Upper lobe of right lung (tissue), 1 donor: ENCODE measurements around the gene RNF214. TPM values are rescaled to one million over a fixed set of nuclear protein-coding genes. Genes with fewer than 3 reads are reported as not detected.
"Not testable (repeated sequence)": the region's sequence is repeated elsewhere in the genome, so short reads cannot be mapped to it uniquely, and the experiment has no call there.

ENCODE experiments used
- ATAC-seq: fragments of 200-7000 bp; cut with Tn5 transposase; one replicate; pipeline ENCODE4 v1.9.1; 2020; ENCODE audit warnings: mild to moderate bottlenecking, moderate library complexity
- DNase-seq: peaks from one replicate; pipeline ENCODE4 v3.0.0-alpha.2; 2020
- H3K27ac ChIP-seq: fragments of 200-600 bp; one replicate; pipeline ENCODE4 v1.8.0; 2022
- H3K27me3 ChIP-seq: fragments of 200-600 bp; one replicate; pipeline ENCODE4 v1.8.0; 2022; ENCODE audit warnings: mild to moderate bottlenecking
- H3K36me3 ChIP-seq: fragments of 200-600 bp; one replicate; pipeline ENCODE4 v1.8.0; 2022
- H3K4me1 ChIP-seq: fragments of 200-600 bp; one replicate; pipeline ENCODE4 v1.8.0; 2022
- H3K4me3 ChIP-seq: fragments of 200-600 bp; one replicate; pipeline ENCODE4 v1.8.0; 2022; ENCODE audit warnings: mild to moderate bottlenecking
- H3K9me3 ChIP-seq: fragments of 200-600 bp; one replicate; pipeline ENCODE4 v1.8.0; 2022
- intact Hi-C: fragments of 100-400 bp; cut with DNase I; formaldehyde crosslinking; loops from one replicate; pipeline ENCODE4 v1.11.0; 2022
- total RNA-seq: library from RNA; stranded (reverse); fragmentation: NEBNext Ultra II Directional; extraction: Animal tissue kit (Norgen Biotek cat#: 25700); gene quantifications from one replicate; pipeline ENCODE4 v1.2.1, GENCODE V29; 2021
- TF ChIP-seq, protein P1 (sequence below): fragments of 200-600 bp; IDR thresholded peaks from one replicate; pipeline ENCODE4 v1.8.0; 2022; ENCODE audit warnings: antibody characterized with exemption
- donor health status: DM: no; HTN: yes; CAD: no; lungs with severe emphysema.

Gene RNF214
- total RNA-seq, 1 donor from 2014 or later, result 27.1 TPM

DNA sequence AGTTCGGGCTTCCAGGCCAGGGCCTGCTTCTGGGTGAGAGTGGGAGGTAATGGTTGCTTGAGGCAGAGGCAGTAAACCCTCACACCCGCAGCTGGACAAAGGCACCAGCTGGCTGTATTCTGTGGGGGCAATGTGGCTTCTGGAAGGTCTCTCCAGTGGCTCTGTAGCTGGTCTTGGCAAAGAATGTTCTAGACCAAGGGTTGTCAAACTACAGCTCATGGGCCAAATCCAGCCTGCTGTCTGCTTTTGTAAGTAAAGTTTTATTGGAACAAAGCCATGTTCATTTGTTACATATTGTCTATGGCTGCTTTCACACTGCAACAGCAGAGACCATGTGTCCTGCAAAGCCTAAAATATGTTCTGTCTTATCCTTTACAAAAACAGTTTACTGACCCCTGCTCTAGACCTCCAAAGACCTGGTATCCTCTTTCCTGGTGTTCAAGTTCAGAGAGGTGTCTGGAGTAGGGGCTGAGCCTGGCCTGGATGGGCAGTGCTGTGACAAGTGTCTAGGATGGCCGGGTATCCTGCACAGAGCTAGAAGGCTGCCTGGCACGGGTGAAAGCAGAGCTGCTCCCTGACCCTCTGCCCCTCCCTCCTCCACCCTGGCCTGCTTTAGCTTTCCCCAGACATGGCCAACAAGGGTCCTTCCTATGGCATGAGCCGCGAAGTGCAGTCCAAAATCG, 29.9 kb upstream of the RNF214 start:
- ATAC-seq (no peak), DNase-seq (no peak)
- H3K9me3 ChIP-seq, result no peaks in the 10 kb centered on the region
- H3K27ac ChIP-seq, result peak overlapping the region; percentile 85
- TF ChIP-seq, protein P1, sequence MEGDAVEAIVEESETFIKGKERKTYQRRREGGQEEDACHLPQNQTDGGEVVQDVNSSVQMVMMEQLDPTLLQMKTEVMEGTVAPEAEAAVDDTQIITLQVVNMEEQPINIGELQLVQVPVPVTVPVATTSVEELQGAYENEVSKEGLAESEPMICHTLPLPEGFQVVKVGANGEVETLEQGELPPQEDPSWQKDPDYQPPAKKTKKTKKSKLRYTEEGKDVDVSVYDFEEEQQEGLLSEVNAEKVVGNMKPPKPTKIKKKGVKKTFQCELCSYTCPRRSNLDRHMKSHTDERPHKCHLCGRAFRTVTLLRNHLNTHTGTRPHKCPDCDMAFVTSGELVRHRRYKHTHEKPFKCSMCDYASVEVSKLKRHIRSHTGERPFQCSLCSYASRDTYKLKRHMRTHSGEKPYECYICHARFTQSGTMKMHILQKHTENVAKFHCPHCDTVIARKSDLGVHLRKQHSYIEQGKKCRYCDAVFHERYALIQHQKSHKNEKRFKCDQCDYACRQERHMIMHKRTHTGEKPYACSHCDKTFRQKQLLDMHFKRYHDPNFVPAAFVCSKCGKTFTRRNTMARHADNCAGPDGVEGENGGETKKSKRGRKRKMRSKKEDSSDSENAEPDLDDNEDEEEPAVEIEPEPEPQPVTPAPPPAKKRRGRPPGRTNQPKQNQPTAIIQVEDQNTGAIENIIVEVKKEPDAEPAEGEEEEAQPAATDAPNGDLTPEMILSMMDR, result no peak
- peaks cover 18% of the 10 kb centered on the region for H3K4me1 ChIP-seq
- intact Hi-C loops, result no loop called here
- H3K4me3 ChIP-seq, result peak overlapping the region; percentile 48
- H3K36me3 ChIP-seq, result peaks cover 28% of the 10 kb centered on the region
- no peaks in the 10 kb centered on the region for H3K27me3 ChIP-seq

DNA sequence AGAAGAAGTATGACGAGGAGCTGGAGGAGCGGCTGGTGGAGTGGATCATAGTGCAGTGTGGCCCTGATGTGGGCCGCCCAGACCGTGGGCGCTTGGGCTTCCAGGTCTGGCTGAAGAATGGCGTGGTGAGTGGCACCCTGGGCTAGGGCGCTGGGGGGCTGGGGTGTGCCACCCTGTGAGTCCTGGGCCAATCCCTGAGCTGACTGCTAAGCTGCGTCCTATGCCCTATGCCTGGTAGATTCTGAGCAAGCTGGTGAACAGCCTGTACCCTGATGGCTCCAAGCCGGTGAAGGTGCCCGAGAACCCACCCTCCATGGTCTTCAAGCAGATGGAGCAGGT, 29.4 kb upstream of the RNF214 start:
- no peak for DNase-seq

DNA sequence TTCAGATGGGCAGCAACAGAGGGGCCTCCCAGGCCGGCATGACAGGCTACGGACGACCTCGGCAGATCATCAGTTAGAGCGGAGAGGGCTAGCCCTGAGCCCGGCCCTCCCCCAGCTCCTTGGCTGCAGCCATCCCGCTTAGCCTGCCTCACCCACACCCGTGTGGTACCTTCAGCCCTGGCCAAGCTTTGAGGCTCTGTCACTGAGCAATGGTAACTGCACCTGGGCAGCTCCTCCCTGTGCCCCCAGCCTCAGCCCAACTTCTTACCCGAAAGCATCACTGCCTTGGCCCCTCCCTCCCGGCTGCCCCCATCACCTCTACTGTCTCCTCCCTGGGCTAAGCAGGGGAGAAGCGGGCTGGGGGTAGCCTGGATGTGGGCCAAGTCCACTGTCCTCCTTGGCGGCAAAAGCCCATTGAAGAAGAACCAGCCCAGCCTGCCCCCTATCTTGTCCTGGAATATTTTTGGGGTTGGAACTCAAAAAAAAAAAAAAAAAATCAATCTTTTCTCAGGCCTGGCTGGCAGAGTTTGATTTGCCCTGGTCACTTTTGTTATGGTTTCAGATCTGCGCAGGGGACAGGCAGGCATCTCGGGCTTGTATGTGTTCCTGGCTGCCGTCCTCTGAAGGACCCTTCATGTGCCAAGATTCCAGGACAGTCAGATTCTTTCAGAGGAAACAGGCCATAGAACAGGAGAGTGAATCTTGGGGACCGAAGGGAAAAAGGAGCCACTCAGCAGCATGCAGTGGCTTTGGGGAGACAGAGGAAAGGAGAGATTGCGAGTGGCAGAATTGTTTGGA, 28.0 kb upstream of the RNF214 start:
- intact Hi-C loops, result loop anchor here (5.0 kb wide), 1 partner anchor 72 kb away; no protein-coding TSS in a partner anchor
- Histone ChIP-seq H3K4me1 (peaks cover 4% of the 10 kb centered on the region), H3K27ac (no peak overlapping the region), H3K27me3 (no peaks in the 10 kb centered on the region), H3K36me3 (peaks cover 28% of the 10 kb centered on the region), H3K9me3 (no peaks in the 10 kb centered on the region), H3K4me3 (no peak overlapping the region)
- DNase-seq, result no peak
- ATAC-seq, result no peak
- TF ChIP-seq, protein P1, result no peak

More for the DNA sequence above, 29.4 kb upstream of the RNF214 start:
- H3K36me3 ChIP-seq, result peaks cover 28% of the 10 kb centered on the region
- intact Hi-C loops, result no loop called here
- peak overlapping the region; percentile 85 for H3K27ac ChIP-seq
- ATAC-seq, result no peak
- no peaks in the 10 kb centered on the region for H3K27me3 ChIP-seq
- TF ChIP-seq, protein P1, result no peak
- no peaks in the 10 kb centered on the region for H3K9me3 ChIP-seq
- peak overlapping the region; percentile 2 for H3K4me3 ChIP-seq
- peaks cover 16% of the 10 kb centered on the region for H3K4me1 ChIP-seq

DNA sequence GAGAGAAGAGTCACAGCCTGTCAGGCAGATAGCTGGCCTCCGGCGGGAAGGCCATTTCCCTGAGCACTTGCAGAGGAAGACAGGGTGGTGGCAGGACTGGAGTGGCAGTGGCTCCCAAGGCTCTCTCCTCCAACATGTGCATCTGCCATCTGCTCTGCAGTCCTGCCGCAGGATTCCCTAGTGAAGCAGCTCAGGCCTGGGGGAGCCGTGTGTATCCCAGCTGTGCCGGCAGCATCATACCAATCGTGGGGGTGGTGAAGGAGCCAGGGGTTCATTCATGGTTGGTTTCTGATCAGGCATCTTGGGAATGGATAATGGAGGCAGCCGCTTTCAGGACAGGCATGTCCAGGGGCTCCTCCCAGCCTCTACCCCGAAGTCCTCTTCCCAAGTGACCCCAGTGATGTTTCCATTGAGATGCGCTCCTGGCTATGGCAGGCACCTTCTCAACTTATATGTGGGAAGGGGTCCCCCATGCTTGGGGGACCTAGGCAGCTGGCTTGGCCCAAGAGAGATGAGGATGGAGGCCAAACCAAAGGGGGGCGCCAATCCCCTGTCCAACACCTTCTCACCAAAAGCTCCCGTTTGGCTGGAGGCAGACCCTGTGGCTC, 27.2 kb upstream of the RNF214 start:
- H3K27ac ChIP-seq, result no peak overlapping the region
- no peaks in the 10 kb centered on the region for H3K9me3 ChIP-seq
- H3K36me3 ChIP-seq, result peaks cover 28% of the 10 kb centered on the region
- H3K27me3 ChIP-seq, result no peaks in the 10 kb centered on the region
- intact Hi-C loops, result loop anchor here (5.0 kb wide), 1 partner anchor 73 kb away; no protein-coding TSS in a partner anchor
- TF ChIP-seq, protein P1, result no peak
- H3K4me3 ChIP-seq, result no peak overlapping the region
- DNase-seq, result no peak
- peaks cover 4% of the 10 kb centered on the region for H3K4me1 ChIP-seq
- ATAC-seq, result no peak

DNA sequence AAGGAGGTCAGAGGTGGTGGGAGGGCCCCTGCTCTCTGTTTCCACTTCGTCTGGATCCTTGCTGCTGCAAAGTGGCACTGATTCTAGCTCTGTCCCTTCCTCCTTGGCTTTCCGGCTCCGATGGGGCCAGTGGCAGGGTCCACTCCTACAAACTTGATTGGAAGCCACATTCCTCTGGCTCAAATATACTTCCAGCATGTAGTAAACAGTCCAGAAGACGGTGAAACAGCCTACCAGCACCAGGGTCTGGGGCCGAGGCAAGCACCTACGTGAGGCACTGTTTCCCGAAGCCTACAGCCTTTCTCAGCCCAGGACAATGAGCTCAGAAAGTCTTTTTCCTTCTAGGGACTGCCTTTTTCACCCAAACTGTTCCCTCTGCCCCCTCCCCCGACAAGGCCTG, 26.4 kb upstream of the RNF214 start:
- not testable (repeated sequence) for ATAC-seq, H3K27ac ChIP-seq
- intact Hi-C loops, result loop anchor here (5.0 kb wide), 1 partner anchor 74 kb away; no protein-coding TSS in a partner anchor

DNA sequence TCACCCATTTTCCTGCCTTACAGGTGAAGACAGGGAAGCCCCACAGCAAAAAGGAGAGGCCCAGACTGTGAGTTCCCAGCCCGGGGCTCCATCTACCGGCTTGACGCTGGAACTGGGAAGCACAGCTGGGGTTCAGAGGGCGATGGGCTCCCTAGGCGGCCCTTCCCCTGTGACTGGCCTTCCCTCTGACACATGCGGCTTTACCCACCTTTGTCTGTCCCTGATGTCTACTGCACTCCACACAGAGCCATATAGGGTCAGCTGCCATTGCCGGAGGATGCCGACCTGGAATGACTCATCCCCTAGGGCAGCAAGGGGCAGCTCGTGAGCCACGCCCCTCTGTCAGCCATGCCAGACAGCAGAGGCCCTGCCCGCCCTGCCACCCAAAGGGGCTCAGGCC, 25.6 kb upstream of the RNF214 start:
- intact Hi-C loops, result loop anchor here (5.0 kb wide), 1 partner anchor 75 kb away; no protein-coding TSS in a partner anchor
- not testable (repeated sequence) for H3K4me1 ChIP-seq, H3K27ac ChIP-seq, H3K4me3 ChIP-seq, H3K27me3 ChIP-seq, DNase-seq, H3K9me3 ChIP-seq
- ATAC-seq, result peak; percentile 17
- peaks cover 28% of the 10 kb centered on the region for H3K36me3 ChIP-seq

More for the DNA sequence above, 26.4 kb upstream of the RNF214 start:
- DNase-seq, H3K9me3 ChIP-seq, H3K4me1 ChIP-seq, H3K4me3 ChIP-seq, H3K27me3 ChIP-seq: not testable (repeated sequence)
- H3K36me3 ChIP-seq, result peaks cover 28% of the 10 kb centered on the region

DNA sequence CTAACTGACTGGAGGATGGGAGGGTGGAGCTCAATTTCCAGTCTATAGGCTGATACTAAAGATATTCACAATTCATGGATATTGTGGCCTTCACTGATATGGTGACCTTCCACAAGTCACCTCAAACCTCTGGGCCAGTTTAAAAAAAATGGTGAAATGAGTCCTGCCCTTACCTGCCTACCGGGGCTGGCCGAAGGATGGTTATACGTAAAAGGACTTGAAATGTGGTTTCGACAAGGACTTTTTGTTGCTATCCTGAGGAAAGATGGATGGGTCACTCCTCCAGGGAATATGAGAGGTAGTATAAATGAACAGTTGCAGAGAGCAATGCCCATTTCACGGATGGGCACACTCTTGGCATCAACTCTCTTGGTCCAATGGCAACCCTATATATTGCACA, 25.0 kb upstream of the RNF214 start:
- not testable (repeated sequence) for H3K4me3 ChIP-seq, H3K27ac ChIP-seq, ATAC-seq, H3K4me1 ChIP-seq, H3K9me3 ChIP-seq, H3K27me3 ChIP-seq, DNase-seq
- peaks cover 28% of the 10 kb centered on the region for H3K36me3 ChIP-seq
- intact Hi-C loops, result loop anchor here (5.0 kb wide), 1 partner anchor 75 kb away; no protein-coding TSS in a partner anchor

DNA sequence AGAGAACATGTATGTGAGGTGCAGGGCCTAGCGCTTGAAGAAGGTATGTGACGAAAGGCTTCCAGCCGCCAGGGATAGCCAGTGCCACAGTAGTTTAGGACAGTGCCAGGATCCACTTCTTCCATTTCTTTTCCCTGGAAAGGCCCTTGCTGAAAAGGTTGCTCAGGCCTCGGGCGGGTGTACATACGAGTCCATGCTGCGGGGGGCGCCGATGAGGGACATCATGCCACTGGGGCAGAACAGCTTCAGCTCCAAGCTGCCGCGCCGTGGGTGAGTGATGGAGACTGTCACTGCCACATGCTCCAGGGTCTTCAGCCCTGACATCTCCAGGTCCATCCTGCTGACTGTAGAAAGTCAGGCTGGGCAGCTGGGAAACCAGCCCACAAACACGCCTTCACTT, 23.8 kb upstream of the RNF214 start:
- not testable (repeated sequence) for ATAC-seq

DNA sequence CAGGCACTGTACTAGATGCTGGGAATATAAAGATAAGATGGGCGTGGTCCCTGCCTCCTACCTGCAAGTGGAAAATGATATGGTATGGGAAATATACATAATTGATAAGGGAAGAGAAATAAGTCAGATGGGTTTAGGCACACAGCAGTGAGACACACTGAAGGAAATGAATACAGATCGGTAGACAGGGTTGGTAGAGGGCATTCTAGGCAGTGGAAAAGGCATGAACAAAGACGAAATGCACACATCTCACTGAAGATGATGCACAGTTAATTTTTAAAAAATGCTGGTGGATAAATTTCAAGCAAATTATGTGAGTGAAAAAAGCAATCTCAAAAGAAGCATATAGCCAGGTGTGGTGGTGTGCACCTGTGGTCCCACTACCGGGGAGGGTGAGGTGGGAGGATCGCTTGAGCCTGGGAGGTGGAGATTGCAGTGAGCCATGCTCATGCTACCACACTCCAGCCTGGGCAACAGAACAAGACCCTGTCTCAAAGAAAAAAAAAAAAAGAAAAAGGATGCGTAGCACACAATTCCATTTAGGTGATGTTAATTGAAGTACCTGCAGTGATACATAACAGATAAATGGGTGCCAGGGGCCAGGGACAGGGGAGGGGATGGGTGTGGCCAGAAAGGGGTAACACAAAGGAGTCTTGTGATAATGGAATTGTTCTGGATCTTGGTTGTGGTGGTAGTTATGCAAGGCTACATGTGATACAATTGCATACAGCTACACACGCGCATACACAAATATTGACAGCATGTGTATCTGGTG, 22.9 kb upstream of the RNF214 start:
- H3K9me3 ChIP-seq, H3K4me1 ChIP-seq, H3K27ac ChIP-seq, DNase-seq, H3K4me3 ChIP-seq, H3K27me3 ChIP-seq: not testable (repeated sequence)
- H3K36me3 ChIP-seq, result peaks cover 31% of the 10 kb centered on the region
- peak; percentile 53 for ATAC-seq
- intact Hi-C loops, result loop anchor here (5.0 kb wide), 1 partner anchor 77 kb away; no protein-coding TSS in a partner anchor

More for the DNA sequence above, 23.8 kb upstream of the RNF214 start:
- H3K9me3 ChIP-seq, DNase-seq, H3K27me3 ChIP-seq, H3K4me3 ChIP-seq, H3K4me1 ChIP-seq, H3K27ac ChIP-seq: not testable (repeated sequence)
- peaks cover 31% of the 10 kb centered on the region for H3K36me3 ChIP-seq
- intact Hi-C loops, result loop anchor here (5.0 kb wide), 1 partner anchor 76 kb away; no protein-coding TSS in a partner anchor
